Neuronal stem cell (in vitro differentiated cells): ENCODE data around the gene SSRP1.

Experiments
- DNase-seq: peaks from one replicate; pipeline ENCODE4 v3.0.0-alpha.2; 2013; ENCODE audit warnings: low spot score
- H2AFZ ChIP-seq: one replicate; pipeline ENCODE4 v1.6.1; 2013; ENCODE audit warnings: mild to moderate bottlenecking, low read length, inconsistent platforms
- H2AK5ac ChIP-seq: 2 replicates; pipeline ENCODE4 v1.6.1; 2013; ENCODE audit warnings: low read depth, mild to moderate bottlenecking, inconsistent platforms, low read length, moderate library complexity, mixed read lengths
- H2BK120ac ChIP-seq: 2 replicates; pipeline ENCODE4 v1.6.1; 2013; ENCODE audit warnings: low read depth, mild to moderate bottlenecking, inconsistent platforms, low read length, moderate library complexity, mixed read lengths
- H2BK12ac ChIP-seq: one replicate; pipeline ENCODE4 v1.6.1; 2013; ENCODE audit warnings: low read length, inconsistent platforms
- H2BK15ac ChIP-seq: 2 replicates; pipeline ENCODE4 v1.6.1; 2013; ENCODE audit warnings: mild to moderate bottlenecking, low read length, inconsistent platforms, mixed read lengths
- H2BK5ac ChIP-seq: one replicate; pipeline ENCODE4 v1.6.1; 2013; ENCODE audit warnings: inconsistent platforms, mild to moderate bottlenecking, low read length, moderate library complexity
- H3K14ac ChIP-seq: one replicate; pipeline ENCODE4 v1.6.1; 2013; ENCODE audit warnings: low read length, inconsistent platforms
- H3K18ac ChIP-seq: 2 replicates; pipeline ENCODE4 v1.6.1; 2013; ENCODE audit warnings: low read length, inconsistent platforms
- H3K23ac ChIP-seq: 2 replicates; pipeline ENCODE4 v1.6.1; 2013; ENCODE audit warnings: low read depth, mild to moderate bottlenecking, mixed read lengths, low read length, inconsistent platforms; ENCODE audit not compliant: poor library complexity
- H3K27ac ChIP-seq: replicated peaks from 3 replicates; pipeline ENCODE4 v1.5.1; 2013; ENCODE audit warnings: low read length, inconsistent platforms
- H3K27me3 ChIP-seq, 3 experiments: 2 replicates each; pipeline ENCODE4 v1.6.1; 2013; ENCODE audit warnings: low read length in 3 of 3, mild to moderate bottlenecking in 2 of 3, inconsistent platforms in 1 of 3, low read depth in 1 of 3, mixed read lengths in 1 of 3, moderate library complexity in 1 of 3; ENCODE audit not compliant: control insufficient read depth in 3 of 3, insufficient read depth in 3 of 3
- H3K36me3 ChIP-seq, 2 donors: replicated peaks in 1 of 2; 2 replicates each; pipeline ENCODE4 v1.6.1; 2013; ENCODE audit warnings: low read length in 2 of 2; ENCODE audit not compliant: control insufficient read depth in 2 of 2, insufficient read depth in 2 of 2
- H3K4ac ChIP-seq: 2 replicates; pipeline ENCODE4 v1.6.1; 2013; ENCODE audit warnings: inconsistent platforms, mild to moderate bottlenecking, low read length, moderate library complexity
- H3K4me1 ChIP-seq, 2 donors: 1 replicate in 1 of 2; 2 replicates in 1 of 2; pipeline ENCODE4 v1.6.1; 2013; ENCODE audit warnings: low read length in 2 of 2, low read depth in 1 of 2; ENCODE audit not compliant: control insufficient read depth in 2 of 2, insufficient read depth in 1 of 2
- H3K4me2 ChIP-seq: one replicate; pipeline ENCODE4 v1.6.1; 2013; ENCODE audit warnings: mild to moderate bottlenecking, low read length, inconsistent platforms; ENCODE audit not compliant: insufficient read depth, poor library complexity, severe bottlenecking
- H3K4me3 ChIP-seq, 2 donors: 2 replicates each; pipeline ENCODE4 v1.5.1; 2013; ENCODE audit warnings: low read length in 2 of 2, mild to moderate bottlenecking in 2 of 2, inconsistent platforms in 1 of 2, moderate library complexity in 1 of 2
- H3K79me1 ChIP-seq: one replicate; pipeline ENCODE4 v1.6.1; 2013; ENCODE audit warnings: low read depth, mild to moderate bottlenecking, inconsistent platforms, low read length, moderate library complexity
- H3K9ac ChIP-seq: one replicate; pipeline ENCODE4 v1.6.1; 2013; ENCODE audit warnings: mild to moderate bottlenecking, low read depth, low read length, inconsistent platforms; ENCODE audit not compliant: poor library complexity
- H3K9me3 ChIP-seq, 2 donors: replicated peaks in 1 of 2; 2 replicates each; pipeline versions ENCODE3 to v1.6.1; 2013; ENCODE audit warnings: low read length in 2 of 2, mild to moderate bottlenecking in 2 of 2, inconsistent platforms in 1 of 2, low read depth in 1 of 2, mixed read lengths in 1 of 2, moderate library complexity in 1 of 2; ENCODE audit not compliant: control insufficient read depth in 2 of 2, insufficient read depth in 1 of 2
- H4K8ac ChIP-seq: one replicate; pipeline ENCODE4 v1.6.1; 2013; ENCODE audit warnings: low read depth, mild to moderate bottlenecking, inconsistent platforms, low read length, moderate library complexity
- H4K91ac ChIP-seq: one replicate; pipeline ENCODE4 v1.6.1; 2013; ENCODE audit warnings: low read length, low read depth, mild to moderate bottlenecking, inconsistent platforms; ENCODE audit not compliant: poor library complexity
- WGBS, 2 donors: extraction: QIAGEN DNeasy Blood & Tissue Kit; methylation state at CpG; one replicate each; pipeline ENCODE4 v1.1.7; 2013; ENCODE audit warnings: missing lambda C conversion rate in 2 of 2, mixed read lengths in 1 of 2; ENCODE audit not compliant: insufficient read length in 2 of 2, insufficient replicate concordance in 1 of 2; ENCODE audit errors: extremely low coverage in 2 of 2; 5-methylcytosine and 5-hydroxymethylcytosine counted together

The SSRP1 gene

GRCh38 chr11:57330029-57330428, 5.7 kb downstream of the SSRP1 start:
- H3K4ac ChIP-seq: no peak overlapping the region
- DNase-seq: no peak
- H2BK12ac ChIP-seq: no peak overlapping the region
- H2BK5ac ChIP-seq: no peak overlapping the region
- no peak overlapping the region for H3K9ac ChIP-seq
- H3K18ac ChIP-seq: no peak overlapping the region
- no peak overlapping the region for H3K14ac ChIP-seq
- no peak overlapping the region for H2BK15ac ChIP-seq
- H3K23ac ChIP-seq: no peak overlapping the region
- peaks cover 0 to 1% of the 10 kb centered on the region in 2 donors for H3K9me3 ChIP-seq
- H3K4me1 ChIP-seq: peaks cover 11 to 20% of the 10 kb centered on the region in 2 donors
- no peaks in the 10 kb centered on the region for H3K27me3 ChIP-seq
- H3K4me3 ChIP-seq: no peak overlapping the region
- WGBS, 2 donors: no CpG with 5 or more reads among the region's 9 CpGs
- H2AFZ ChIP-seq: no peak overlapping the region
- no peak overlapping the region for H3K27ac ChIP-seq
- H4K8ac ChIP-seq: no peak overlapping the region
- H4K91ac ChIP-seq: no peak overlapping the region
- no peak overlapping the region for H3K4me2 ChIP-seq
- peaks cover 79 to 92% of the 10 kb centered on the region in 2 donors for H3K36me3 ChIP-seq
- H2AK5ac ChIP-seq: no peak overlapping the region
- no peak overlapping the region for H2BK120ac ChIP-seq
- H3K79me1 ChIP-seq: peaks cover 13% of the 10 kb centered on the region

- Histone ChIP-seq H2BK5ac (no peak overlapping the region), H3K4me1 (peaks cover 13 to 20% of the 10 kb centered on the region in 2 donors), H3K9ac (no peak overlapping the region), H3K14ac (no peak overlapping the region), H2BK12ac (no peak overlapping the region), H2BK120ac (no peak overlapping the region), H2AK5ac (no peak overlapping the region), H4K91ac (no peak overlapping the region), H3K36me3 (peaks cover 63 to 72% of the 10 kb centered on the region in 2 donors), H3K9me3 (peaks cover 0 to 1% of the 10 kb centered on the region in 2 donors), H3K79me1 (peaks cover 10% of the 10 kb centered on the region), H3K27ac (no peak overlapping the region), H3K18ac (no peak overlapping the region), H2BK15ac (no peak overlapping the region), H3K4me2 (no peak overlapping the region), H2AFZ (no peak overlapping the region), H3K27me3 (no peaks in the 10 kb centered on the region), H4K8ac (no peak overlapping the region), H3K23ac (no peak overlapping the region), H3K4me3 (no peak overlapping the region), H3K4ac (no peak overlapping the region)
- no CpG with 5 or more reads among the region's 5 CpGs for WGBS, 2 donors
- no peak for DNase-seq
Observed at GRCh38 chr11:57327721-57328120, 8.0 kb downstream of the SSRP1 start.

DNA sequence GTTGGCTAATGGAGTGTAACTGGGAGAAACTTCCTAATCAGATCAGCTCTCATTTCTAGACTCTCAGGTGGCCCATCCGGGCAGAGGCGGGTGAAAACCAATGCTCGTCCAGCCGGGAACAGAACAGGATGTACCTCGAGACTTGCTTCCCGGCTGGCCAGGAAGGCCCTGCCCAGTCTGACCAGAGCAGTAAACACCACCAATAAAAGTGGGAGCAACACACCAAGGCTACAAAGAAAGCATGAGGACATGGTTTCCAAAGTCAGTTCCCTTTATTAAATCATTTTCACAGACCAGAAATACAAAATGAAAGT, 10.0 kb downstream of the SSRP1 start:
- no CpG with 5 or more reads among the region's 6 CpGs for WGBS, 2 donors
- Histone ChIP-seq H2BK5ac (peak overlapping the region; percentile 39), H4K91ac (no peak overlapping the region), H3K4ac (no peak overlapping the region), H2BK15ac (no peak overlapping the region), H3K9me3 (peaks cover 0 to 1% of the 10 kb centered on the region in 2 donors), H3K4me3 (peak overlapping the region; percentile 72 to 73), H4K8ac (no peak overlapping the region), H2BK120ac (no peak overlapping the region), H3K23ac (no peak overlapping the region), H3K18ac (no peak overlapping the region), H2BK12ac (no peak overlapping the region), H3K9ac (peak overlapping the region; percentile 80), H2AFZ (peak overlapping the region; percentile 84), H3K36me3 (peaks cover 49 to 63% of the 10 kb centered on the region in 2 donors), H3K14ac (no peak overlapping the region), H3K4me2 (peak overlapping the region; percentile 93), H3K27ac (peak overlapping the region; percentile 97), H3K27me3 (no peaks in the 10 kb centered on the region), H3K4me1 (peaks cover 21 to 30% of the 10 kb centered on the region in 2 donors), H3K79me1 (peaks cover 10% of the 10 kb centered on the region), H2AK5ac (peak overlapping the region; percentile 25)
- no peak for DNase-seq

GRCh38 chr11:57324886-57325734, 10.6 kb downstream of the SSRP1 start, which contains the start of gene TNKS1BP1:
Gene TNKS1BP1, minus strand, starts transcription at chr11:57324952. Its CDS starts 3,067 bp downstream, at chr11:57321885.
- Histone ChIP-seq H2BK120ac (peak within 1 kb of the TSS; percentile 36), H3K4me3 (peak within 1 kb of the TSS; percentile 72 to 90), H3K79me1 (peaks cover 14% of the 10 kb centered on the region), H3K14ac (peak within 1 kb of the TSS; percentile 73), H4K8ac (no peak within 1 kb of the TSS), H2BK15ac (no peak within 1 kb of the TSS), H3K9ac (peak within 1 kb of the TSS; percentile 89), H3K27me3 (no peaks in the 10 kb centered on the region), H2BK5ac (peak within 1 kb of the TSS; percentile 90), H3K18ac (peak within 1 kb of the TSS; percentile 99), H3K4me2 (peak within 1 kb of the TSS; percentile 93), H3K36me3 (peaks cover 49 to 63% of the 10 kb centered on the region in 2 donors), H3K4me1 (peaks cover 21 to 30% of the 10 kb centered on the region in 2 donors), H2AFZ (peak within 1 kb of the TSS; percentile 84), H2AK5ac (peak within 1 kb of the TSS; percentile 96), H3K23ac (peak within 1 kb of the TSS; percentile 68), H2BK12ac (peak within 1 kb of the TSS; percentile 75), H4K91ac (no peak within 1 kb of the TSS), H3K9me3 (peaks cover 0 to 1% of the 10 kb centered on the region in 2 donors), H3K4ac (no peak within 1 kb of the TSS), H3K27ac (peak within 1 kb of the TSS; percentile 97)
- DNase-seq: peak; percentile 96
- no CpG with 5 or more reads among the region's 61 CpGs for WGBS, 2 donors
